OCI-LY1 (cell line): ENCODE results near the gene CAPN7.

Experiments used
- H2AFZ ChIP-seq: fragments of 200-600 bp; sonication (generic), shearing (Covaris generic); 2 replicates; pipeline ENCODE4 v1.6.0; 2014; ENCODE audit warnings: antibody characterized with exemption, mild to moderate bottlenecking, low read length
- H3F3A ChIP-seq: fragments of 200-600 bp; sonication (generic), shearing (Covaris generic); 2 replicates; pipeline ENCODE4 v1.6.0; 2014; ENCODE audit warnings: mild to moderate bottlenecking, antibody characterized with exemption, low read length, moderate library complexity; ENCODE audit not compliant: insufficient read depth
- H3K27ac ChIP-seq: fragments of 200-600 bp; sonication (generic); 2 replicates; pipeline ENCODE4 v1.5.1; 2014; ENCODE audit warnings: low read length, mixed run types, mild to moderate bottlenecking, low read depth; ENCODE audit not compliant: poor library complexity, severe bottlenecking
- H3K27me3 ChIP-seq: fragments of 200-600 bp; sonication (generic); 2 replicates; pipeline ENCODE4 v1.6.0; 2014; ENCODE audit warnings: antibody characterized with exemption, mild to moderate bottlenecking, low read length, moderate library complexity; ENCODE audit not compliant: insufficient read depth
- H3K36me3 ChIP-seq: fragments of 200-600 bp; sonication (generic); 2 replicates; pipeline ENCODE4 v1.6.1; 2014; ENCODE audit warnings: mild to moderate bottlenecking, antibody characterized with exemption, low read length, moderate library complexity, mixed read lengths; ENCODE audit not compliant: insufficient read depth
- H3K4me1 ChIP-seq: fragments of 200-600 bp; sonication (generic); 2 replicates; pipeline ENCODE4 v1.5.1; 2014; ENCODE audit warnings: mild to moderate bottlenecking, low read length, moderate library complexity; ENCODE audit not compliant: insufficient read depth, severe bottlenecking
- H3K4me2 ChIP-seq: fragments of 200-600 bp; sonication (generic), shearing (Covaris generic); 2 replicates; pipeline ENCODE4 v1.6.1; 2014; ENCODE audit warnings: low read length
- H3K4me3 ChIP-seq: fragments of 200-600 bp; sonication (generic); 2 replicates; pipeline ENCODE4 v1.5.1; 2014; ENCODE audit warnings: low read length, low read depth, mild to moderate bottlenecking, mixed read lengths; ENCODE audit not compliant: poor library complexity, severe bottlenecking
- H3K79me2 ChIP-seq: fragments of 200-600 bp; shearing (Covaris generic); 2 replicates; pipeline ENCODE4 v1.6.1; 2016; ENCODE audit warnings: mixed run types, low read length, mixed read lengths; ENCODE audit not compliant: insufficient read depth
- H3K9ac ChIP-seq: fragments of 200-600 bp; sonication (generic), shearing (Covaris generic); 2 replicates; pipeline ENCODE4 v1.6.1; 2014; ENCODE audit warnings: mild to moderate bottlenecking, low read length, mixed read lengths
- H3K9me2 ChIP-seq: fragments of 200-600 bp; sonication (generic), shearing (Covaris generic); 2 replicates; pipeline ENCODE4 v1.6.1; 2014; ENCODE audit warnings: low read depth, mild to moderate bottlenecking, low read length, mixed read lengths
- H3K9me3 ChIP-seq: fragments of 200-600 bp; shearing (Covaris generic); 2 replicates; pipeline ENCODE4 v1.6.1; 2014; ENCODE audit warnings: low read length, mixed read lengths
- H4K20me1 ChIP-seq: fragments of 200-600 bp; sonication (generic), shearing (Covaris generic); 2 replicates; pipeline ENCODE4 v1.6.0; 2016; ENCODE audit warnings: mild to moderate bottlenecking, low read length; ENCODE audit not compliant: insufficient read depth
- CTCF ChIP-seq: fragments of 200-600 bp; sonication (generic), shearing (Covaris generic); IDR thresholded peaks from 2 replicates; pipeline ENCODE4 v1.5.1; 2017; ENCODE audit warnings: mild to moderate bottlenecking, antibody characterized with exemption, low read length, moderate library complexity, mixed read lengths
- EZH2 ChIP-seq: fragments of 200-600 bp; sonication (generic), shearing (Covaris generic); IDR thresholded peaks from 2 replicates; pipeline ENCODE4 v1.8.0; 2017; ENCODE audit warnings: borderline replicate concordance, mixed run types, mild to moderate bottlenecking, antibody characterized with exemption, low read length, moderate library complexity, mixed read lengths

Gene CAPN7

GRCh38 chr3:15253023-15253697 is 47.1 kb downstream of the CAPN7 start:
- H3K9me2 ChIP-seq, result no peaks in the 10 kb centered on the region
- H3K4me3 ChIP-seq, result no peak overlapping the region
- H3K4me1 ChIP-seq, result no peaks in the 10 kb centered on the region
- H3F3A ChIP-seq, result no peaks in the 10 kb centered on the region
- no peaks in the 10 kb centered on the region for H3K79me2 ChIP-seq
- H3K4me2 ChIP-seq, result no peak overlapping the region
- no peak overlapping the region for H3K9ac ChIP-seq
- no peaks in the 10 kb centered on the region for H3K27me3 ChIP-seq
- TF ChIP-seq CTCF (no peak), EZH2 (no peak)
- H3K27ac ChIP-seq, result no peak overlapping the region
- no peaks in the 10 kb centered on the region for H3K9me3 ChIP-seq
- no peaks in the 10 kb centered on the region for H4K20me1 ChIP-seq
- peaks cover 54% of the 10 kb centered on the region; the same call in 1 of the 2 replicates for H3K36me3 ChIP-seq
- H2AFZ ChIP-seq, result no peak overlapping the region

DNA sequence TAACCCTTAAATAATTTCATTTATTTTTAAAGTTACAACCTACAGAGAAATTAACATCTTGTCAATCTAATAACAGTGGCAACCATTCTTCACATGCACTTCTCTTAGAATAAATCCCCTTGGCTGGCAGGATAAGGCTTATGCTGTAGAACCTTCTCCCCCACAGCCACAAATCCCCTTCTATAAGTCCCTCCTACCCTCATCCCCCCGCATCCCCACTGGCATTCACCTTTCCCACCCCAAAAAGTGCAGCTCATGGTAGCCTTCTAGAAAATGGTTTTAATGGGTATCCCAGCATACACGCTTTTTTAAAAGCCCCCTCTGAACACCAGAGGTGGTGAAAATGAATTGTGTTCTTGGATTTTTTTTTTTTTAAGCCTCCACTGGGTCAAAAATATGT is 49.2 kb downstream of the CAPN7 start:
- H3K9ac ChIP-seq, result no peak overlapping the region
- H3K27me3 ChIP-seq, result no peaks in the 10 kb centered on the region
- H3K4me2 ChIP-seq, result no peak overlapping the region
- no peaks in the 10 kb centered on the region for H3K9me2 ChIP-seq
- H2AFZ ChIP-seq, result no peak overlapping the region
- no peaks in the 10 kb centered on the region for H3K4me1 ChIP-seq
- H3K36me3 ChIP-seq, result peaks cover 49% of the 10 kb centered on the region; the same call in 1 of the 2 replicates
- no peaks in the 10 kb centered on the region for H3K9me3 ChIP-seq
- H3K4me3 ChIP-seq, result no peak overlapping the region
- TF ChIP-seq CTCF (no peak), EZH2 (no peak)
- H3K27ac ChIP-seq, result no peak overlapping the region
- H3F3A ChIP-seq, result no peaks in the 10 kb centered on the region
- H4K20me1 ChIP-seq, result no peaks in the 10 kb centered on the region
- no peaks in the 10 kb centered on the region for H3K79me2 ChIP-seq

DNA sequence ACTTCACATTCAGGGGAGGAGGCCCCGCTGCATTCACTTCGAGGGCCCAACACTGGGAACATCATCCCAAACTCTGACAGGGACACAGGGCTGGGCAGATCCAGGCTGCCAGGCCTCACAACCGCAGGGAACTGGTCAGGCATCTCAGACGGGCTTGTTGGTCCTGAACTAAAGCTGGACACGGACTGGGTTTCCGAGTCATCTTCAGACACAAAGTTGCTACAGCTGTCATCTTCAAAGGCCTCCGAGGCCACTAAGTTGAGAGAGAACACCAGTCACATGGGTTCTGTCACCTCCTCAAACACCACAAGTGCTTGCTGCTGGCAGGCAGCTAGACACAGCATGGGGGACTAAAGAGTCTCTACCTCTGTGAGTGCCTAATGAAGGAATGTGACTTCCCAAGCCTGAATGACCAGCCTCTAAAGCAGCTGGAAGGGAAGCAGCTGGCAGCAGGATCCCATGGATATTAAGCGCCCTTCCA is 50.9 kb downstream of the CAPN7 start:
- no peaks in the 10 kb centered on the region for H3K9me2 ChIP-seq
- H3K9me3 ChIP-seq, result no peaks in the 10 kb centered on the region
- no peak for TF ChIP-seq EZH2
- TF ChIP-seq CTCF, result no peak
- H3K4me1 ChIP-seq, result no peaks in the 10 kb centered on the region
- H3K79me2 ChIP-seq, result no peaks in the 10 kb centered on the region
- H3K36me3 ChIP-seq, result peaks cover 39% of the 10 kb centered on the region; the same call in 1 of the 2 replicates
- no peak overlapping the region for H3K9ac ChIP-seq
- no peak overlapping the region for H3K4me2 ChIP-seq
- H4K20me1 ChIP-seq, result no peaks in the 10 kb centered on the region
- no peak overlapping the region for H3K27ac ChIP-seq
- no peak overlapping the region for H3K4me3 ChIP-seq
- H3F3A ChIP-seq, result no peaks in the 10 kb centered on the region
- H3K27me3 ChIP-seq, result no peaks in the 10 kb centered on the region
- H2AFZ ChIP-seq, result no peak overlapping the region
